ENCODE data around the gene TANC1. TPM values are rescaled to one million over a fixed set of nuclear protein-coding genes. Genes with fewer than 3 reads are reported as not detected.

The TANC1 gene
- total and polyA plus RNA-seq, 2 donors (not counting 3 experiments of a cell fraction or from before 2014, with no cell fraction given): 58.9 to 99.4 TPM

DNA sequence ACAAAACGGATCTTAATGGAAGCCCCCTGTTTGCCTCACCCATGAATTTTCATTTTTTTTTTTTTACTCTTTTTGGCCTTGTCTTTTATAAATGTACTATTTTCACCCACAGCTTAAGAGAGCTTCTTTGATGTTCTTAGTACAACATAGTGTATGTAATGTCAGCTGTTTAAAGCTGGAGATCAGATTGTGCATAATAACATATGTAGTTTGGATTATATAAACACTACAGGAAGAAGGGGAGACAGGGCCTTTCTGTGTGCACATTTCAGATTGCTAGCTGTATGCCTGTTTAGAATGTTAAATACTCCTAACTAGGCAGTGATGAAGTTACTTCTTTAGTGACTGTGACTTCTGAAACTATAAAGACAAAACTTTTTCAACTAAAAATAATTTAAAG, 2.1 kb upstream of the TANC1 start:
- Histone ChIP-seq H3K4me2 (ENCODE audit: insufficient read depth, low read length) (no peak overlapping the region), H3K9ac (replicated peaks; ENCODE audit: extremely low read depth, insufficient read depth, low read length) (no peak overlapping the region), H3K79me2 (ENCODE audit: control insufficient read depth, insufficient read depth, low read length) (peaks cover 28% of the 10 kb centered on the region), H4K20me1 (replicated peaks; ENCODE audit: control insufficient read depth, extremely low read depth, insufficient read depth, low read length) (peaks cover 3% of the 10 kb centered on the region), H3K4me3 (replicated peaks in 1 of 3; ENCODE audit: insufficient read depth in 1 of 3, low read depth in 1 of 3, low read length in 3 of 3) (no peak overlapping the region), H3K27me3 (ENCODE audit: control insufficient read depth in 2 of 2, insufficient read depth in 2 of 2, low read length in 2 of 2) (no peaks in the 10 kb centered on the region), H3K4me1 (ENCODE audit: control insufficient read depth, extremely low read depth, insufficient read depth, low read length) (peaks cover 18% of the 10 kb centered on the region), H3K27ac (ENCODE audit: insufficient read depth, low read depth, low read length) (no peak overlapping the region), H2AFZ (ENCODE audit: low read depth, low read length) (no peak overlapping the region), H3K9me3 (replicated peaks; ENCODE audit: control insufficient read depth, insufficient read depth, low read length) (no peaks in the 10 kb centered on the region), H3K36me3 (ENCODE audit: control insufficient read depth in 2 of 2, extremely low read depth in 1 of 2, insufficient read depth in 2 of 2, low read length in 2 of 2) (no peaks in the 10 kb centered on the region), H3K9me1 (replicated peaks; ENCODE audit: control insufficient read depth, extremely low read depth, insufficient read depth, low read length) (no peaks in the 10 kb centered on the region)
- DNase-seq (ENCODE audit: low read depth, low spot score) (no peak), FAIRE-seq (no peak)
- no TSS peak for BruUV-seq (replicated peaks)
- ChIA-PET POLR2A (no interaction called here), CTCF (interaction anchor here (1.0 to 3.0 kb wide), 5 partner anchors 9 to 152 kb away, joined by 3 to 14 read pairs (median 6); no protein-coding TSS in a partner anchor)
- intact Hi-C loops (cut with micrococcal nuclease): no loop called here
- dilution Hi-C loops (cut with MboI; ENCODE audit: extremely low pct_ligation_motif_present, low sequenced_read_pairs): no loop called here
- TF ChIP-seq EZH2 (IDR thresholded peaks at IDR 0.05; ENCODE audit: borderline replicate concordance, low read depth, low read length, severe bottlenecking) (no peak), GATA2 (IDR thresholded peaks at IDR 0.05; ENCODE audit: insufficient read depth, insufficient read length, low read depth, low read length) (no peak), MYC (IDR thresholded peaks at IDR 0.05; ENCODE audit: low read depth, low read length) (no peak), JUN (IDR thresholded peaks at IDR 0.05; ENCODE audit: borderline replicate concordance, insufficient read depth, insufficient read length, low read depth) (no peak), POLR2A (IDR thresholded peaks at IDR 0.05; ENCODE audit: low read depth, low read length) (no peak)
- TF ChIP-seq, protein P1, sequence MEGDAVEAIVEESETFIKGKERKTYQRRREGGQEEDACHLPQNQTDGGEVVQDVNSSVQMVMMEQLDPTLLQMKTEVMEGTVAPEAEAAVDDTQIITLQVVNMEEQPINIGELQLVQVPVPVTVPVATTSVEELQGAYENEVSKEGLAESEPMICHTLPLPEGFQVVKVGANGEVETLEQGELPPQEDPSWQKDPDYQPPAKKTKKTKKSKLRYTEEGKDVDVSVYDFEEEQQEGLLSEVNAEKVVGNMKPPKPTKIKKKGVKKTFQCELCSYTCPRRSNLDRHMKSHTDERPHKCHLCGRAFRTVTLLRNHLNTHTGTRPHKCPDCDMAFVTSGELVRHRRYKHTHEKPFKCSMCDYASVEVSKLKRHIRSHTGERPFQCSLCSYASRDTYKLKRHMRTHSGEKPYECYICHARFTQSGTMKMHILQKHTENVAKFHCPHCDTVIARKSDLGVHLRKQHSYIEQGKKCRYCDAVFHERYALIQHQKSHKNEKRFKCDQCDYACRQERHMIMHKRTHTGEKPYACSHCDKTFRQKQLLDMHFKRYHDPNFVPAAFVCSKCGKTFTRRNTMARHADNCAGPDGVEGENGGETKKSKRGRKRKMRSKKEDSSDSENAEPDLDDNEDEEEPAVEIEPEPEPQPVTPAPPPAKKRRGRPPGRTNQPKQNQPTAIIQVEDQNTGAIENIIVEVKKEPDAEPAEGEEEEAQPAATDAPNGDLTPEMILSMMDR (IDR thresholded peaks at IDR 0.05; ENCODE audit: extremely low read depth in 1 of 2, insufficient read depth in 1 of 2, low read depth in 1 of 2, low read length in 2 of 2): no peak
